DOHH2 (cell line): ENCODE measurements around the gene DPYSL5.

Source experiments
- EZH2phosphoT487 ChIP-seq: fragments of 200-600 bp; sonication (generic); IDR thresholded peaks from 2 replicates; pipeline ENCODE4 v1.6.1; 2017; ENCODE audit warnings: borderline replicate concordance, mild to moderate bottlenecking, antibody characterized with exemption, low read length, moderate library complexity, mixed read lengths
- TF ChIP-seq, protein P1 (sequence below): fragments of 200-600 bp; sonication (generic); IDR thresholded peaks from one replicate; pipeline ENCODE4 v1.5.1; 2014; ENCODE audit warnings: antibody characterized with exemption, mild to moderate bottlenecking, low read depth, low read length; ENCODE audit not compliant: poor library complexity, severe bottlenecking

- TF ChIP-seq, protein P1, sequence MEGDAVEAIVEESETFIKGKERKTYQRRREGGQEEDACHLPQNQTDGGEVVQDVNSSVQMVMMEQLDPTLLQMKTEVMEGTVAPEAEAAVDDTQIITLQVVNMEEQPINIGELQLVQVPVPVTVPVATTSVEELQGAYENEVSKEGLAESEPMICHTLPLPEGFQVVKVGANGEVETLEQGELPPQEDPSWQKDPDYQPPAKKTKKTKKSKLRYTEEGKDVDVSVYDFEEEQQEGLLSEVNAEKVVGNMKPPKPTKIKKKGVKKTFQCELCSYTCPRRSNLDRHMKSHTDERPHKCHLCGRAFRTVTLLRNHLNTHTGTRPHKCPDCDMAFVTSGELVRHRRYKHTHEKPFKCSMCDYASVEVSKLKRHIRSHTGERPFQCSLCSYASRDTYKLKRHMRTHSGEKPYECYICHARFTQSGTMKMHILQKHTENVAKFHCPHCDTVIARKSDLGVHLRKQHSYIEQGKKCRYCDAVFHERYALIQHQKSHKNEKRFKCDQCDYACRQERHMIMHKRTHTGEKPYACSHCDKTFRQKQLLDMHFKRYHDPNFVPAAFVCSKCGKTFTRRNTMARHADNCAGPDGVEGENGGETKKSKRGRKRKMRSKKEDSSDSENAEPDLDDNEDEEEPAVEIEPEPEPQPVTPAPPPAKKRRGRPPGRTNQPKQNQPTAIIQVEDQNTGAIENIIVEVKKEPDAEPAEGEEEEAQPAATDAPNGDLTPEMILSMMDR: no peak
- no peak for TF ChIP-seq EZH2phosphoT487
Measured at GRCh38 chr2:26840937-26841610, 6.9 kb upstream of the DPYSL5 start.
